Osteoblast (primary cell): ENCODE data around the gene DCDC1. TPM values are rescaled to one million over a fixed set of nuclear protein-coding genes. Genes with fewer than 3 reads are reported as not detected.

Experiments
- DNase-seq: peaks from one replicate; pipeline ENCODE4 v3.0.0; 2011; ENCODE audit warnings: low spot score, mixed read lengths; ENCODE audit not compliant: insufficient read length; ENCODE audit errors: missing footprints
- H2AFZ ChIP-seq: 2 replicates; pipeline ENCODE4 v1.6.0; 2011; ENCODE audit warnings: mild to moderate bottlenecking, low read length
- H3K27ac ChIP-seq: 2 replicates; pipeline ENCODE4 v1.5.1; 2011; ENCODE audit warnings: mild to moderate bottlenecking, low read depth, low read length, moderate library complexity
- H3K27me3 ChIP-seq: 2 replicates; pipeline ENCODE4 v1.6.0; 2012; ENCODE audit warnings: mild to moderate bottlenecking, control low read depth, inconsistent platforms, low read length, moderate library complexity; ENCODE audit not compliant: insufficient read depth
- H3K36me3 ChIP-seq: 2 replicates; pipeline ENCODE4 v1.5.1; 2011; ENCODE audit warnings: mild to moderate bottlenecking, low read length, control low read depth, moderate library complexity; ENCODE audit not compliant: insufficient read depth
- H3K4me1 ChIP-seq: 2 replicates; pipeline ENCODE4 v1.5.1; 2011; ENCODE audit warnings: mild to moderate bottlenecking, low read length, control low read depth, moderate library complexity; ENCODE audit not compliant: insufficient read depth
- H3K4me2 ChIP-seq: 2 replicates; pipeline ENCODE4 v1.6.0; 2011; ENCODE audit warnings: mild to moderate bottlenecking, low read length; ENCODE audit not compliant: insufficient read depth
- H3K4me3 ChIP-seq: fragments of 200-600 bp; sonication (generic); 3 replicates; pipeline ENCODE4 v1.5.1; 2012; ENCODE audit warnings: mild to moderate bottlenecking, low read length, inconsistent platforms; ENCODE audit not compliant: insufficient read depth
- H3K79me2 ChIP-seq: 2 replicates; pipeline ENCODE4 v1.6.0; 2012; ENCODE audit warnings: mild to moderate bottlenecking, low read length, control low read depth, inconsistent platforms; ENCODE audit not compliant: insufficient read depth
- H3K9me3 ChIP-seq: 2 replicates; pipeline ENCODE4 v1.5.1; 2011; ENCODE audit warnings: low read depth, low read length, control low read depth
- H4K20me1 ChIP-seq: 2 replicates; pipeline ENCODE4 v1.6.0; 2012; ENCODE audit warnings: mild to moderate bottlenecking, low read length, control low read depth; ENCODE audit not compliant: insufficient read depth
- total RNA-seq: library from RNA; depleted of rRNA; stranded (reverse); fragments of >200 nt; gene quantifications from 2 replicates; pipeline ENCODE4 v1.2.3, GENCODE V29; 2012
- TF ChIP-seq, protein P1 (sequence below): IDR thresholded peaks from 2 replicates; pipeline ENCODE4 v1.5.1; 2011; ENCODE audit warnings: mild to moderate bottlenecking, low read depth, low read length, moderate library complexity; ENCODE audit errors: extremely low read depth

Gene DCDC1
- total RNA-seq, 1 donor, result 1.1 TPM

DNA sequence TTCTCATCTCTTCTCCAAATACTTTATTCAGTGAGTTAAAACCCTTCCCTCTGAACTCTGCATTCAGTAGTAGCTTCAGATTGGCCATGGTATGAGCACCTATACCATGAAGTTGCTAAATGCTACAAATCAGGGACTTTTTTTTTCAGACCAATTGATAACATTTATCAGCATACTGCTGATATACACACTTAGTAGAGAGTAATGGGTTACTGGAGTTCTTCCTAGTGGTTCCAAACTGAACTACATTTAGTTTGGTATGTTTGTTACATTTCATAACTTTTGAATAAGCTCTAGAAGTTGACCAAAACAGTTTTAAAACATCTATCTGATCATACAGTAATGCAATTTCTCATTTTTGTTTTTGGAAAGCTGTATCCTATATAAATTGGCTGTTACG lies 104.7 kb downstream of the DCDC1 start:
- H3K27ac ChIP-seq, result no peak overlapping the region
- no peak overlapping the region for H2AFZ ChIP-seq
- H3K9me3 ChIP-seq, result no peaks in the 10 kb centered on the region
- no peaks in the 10 kb centered on the region for H3K79me2 ChIP-seq
- no peak for DNase-seq
- H3K4me1 ChIP-seq, result no peaks in the 10 kb centered on the region
- no peak overlapping the region for H3K4me2 ChIP-seq
- H3K36me3 ChIP-seq, result no peaks in the 10 kb centered on the region
- H3K4me3 ChIP-seq, result no peak overlapping the region
- H3K27me3 ChIP-seq, result no peaks in the 10 kb centered on the region
- no peaks in the 10 kb centered on the region for H4K20me1 ChIP-seq
- TF ChIP-seq, protein P1, sequence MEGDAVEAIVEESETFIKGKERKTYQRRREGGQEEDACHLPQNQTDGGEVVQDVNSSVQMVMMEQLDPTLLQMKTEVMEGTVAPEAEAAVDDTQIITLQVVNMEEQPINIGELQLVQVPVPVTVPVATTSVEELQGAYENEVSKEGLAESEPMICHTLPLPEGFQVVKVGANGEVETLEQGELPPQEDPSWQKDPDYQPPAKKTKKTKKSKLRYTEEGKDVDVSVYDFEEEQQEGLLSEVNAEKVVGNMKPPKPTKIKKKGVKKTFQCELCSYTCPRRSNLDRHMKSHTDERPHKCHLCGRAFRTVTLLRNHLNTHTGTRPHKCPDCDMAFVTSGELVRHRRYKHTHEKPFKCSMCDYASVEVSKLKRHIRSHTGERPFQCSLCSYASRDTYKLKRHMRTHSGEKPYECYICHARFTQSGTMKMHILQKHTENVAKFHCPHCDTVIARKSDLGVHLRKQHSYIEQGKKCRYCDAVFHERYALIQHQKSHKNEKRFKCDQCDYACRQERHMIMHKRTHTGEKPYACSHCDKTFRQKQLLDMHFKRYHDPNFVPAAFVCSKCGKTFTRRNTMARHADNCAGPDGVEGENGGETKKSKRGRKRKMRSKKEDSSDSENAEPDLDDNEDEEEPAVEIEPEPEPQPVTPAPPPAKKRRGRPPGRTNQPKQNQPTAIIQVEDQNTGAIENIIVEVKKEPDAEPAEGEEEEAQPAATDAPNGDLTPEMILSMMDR, result no peak

DNA sequence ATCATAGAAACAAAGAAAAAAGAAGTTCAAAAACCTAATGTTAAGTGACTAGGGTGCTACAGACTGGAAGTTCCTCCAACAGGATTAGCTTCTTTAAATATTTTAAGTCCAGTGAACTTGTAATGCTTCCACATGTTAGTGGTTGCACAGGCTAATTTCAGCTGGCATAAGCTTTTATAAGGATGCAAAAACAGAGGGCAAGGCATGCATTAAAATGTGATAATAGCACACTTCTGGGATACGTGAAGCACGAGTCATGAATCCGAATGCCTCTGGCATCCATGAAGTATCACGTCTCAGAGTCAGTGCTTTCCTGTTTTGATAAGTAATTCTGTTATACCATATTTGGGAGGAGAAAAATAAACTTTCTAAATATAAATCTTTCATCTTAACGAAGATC lies 106.8 kb downstream of the DCDC1 start:
- Histone ChIP-seq H3K27me3 (no peaks in the 10 kb centered on the region), H3K9me3 (no peaks in the 10 kb centered on the region), H3K4me3 (no peak overlapping the region), H3K4me2 (no peak overlapping the region), H3K27ac (no peak overlapping the region), H3K36me3 (no peaks in the 10 kb centered on the region), H4K20me1 (no peaks in the 10 kb centered on the region), H2AFZ (no peak overlapping the region), H3K4me1 (no peaks in the 10 kb centered on the region), H3K79me2 (no peaks in the 10 kb centered on the region)
- TF ChIP-seq, protein P1, result no peak
- DNase-seq, result no peak

DNA sequence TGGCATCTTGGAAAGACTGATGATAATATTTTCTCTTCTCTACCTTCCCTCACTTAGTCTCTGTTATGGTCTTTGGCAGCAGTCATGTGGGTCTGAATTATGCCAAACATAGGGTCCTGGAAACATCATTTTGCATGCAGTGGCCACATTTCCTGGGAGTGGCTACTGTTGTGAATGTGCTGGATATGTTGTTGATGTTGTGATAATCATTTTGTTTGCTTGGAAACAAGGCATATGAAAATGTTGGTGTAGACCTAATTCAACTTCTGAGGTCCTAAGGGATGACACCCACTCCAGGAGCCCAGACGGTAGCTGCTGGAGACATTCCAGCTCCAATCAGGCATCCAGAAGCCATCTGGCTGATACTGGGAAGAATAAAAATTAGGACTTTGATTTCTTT lies 109.7 kb downstream of the DCDC1 start:
- no peaks in the 10 kb centered on the region for H3K9me3 ChIP-seq
- H2AFZ ChIP-seq, result no peak overlapping the region
- no peak overlapping the region for H3K4me2 ChIP-seq
- no peaks in the 10 kb centered on the region for H3K4me1 ChIP-seq
- no peak overlapping the region for H3K27ac ChIP-seq
- no peak for DNase-seq
- H3K79me2 ChIP-seq, result no peaks in the 10 kb centered on the region
- TF ChIP-seq, protein P1, result no peak
- no peaks in the 10 kb centered on the region for H3K27me3 ChIP-seq
- H3K36me3 ChIP-seq, result no peaks in the 10 kb centered on the region
- no peaks in the 10 kb centered on the region for H4K20me1 ChIP-seq
- no peak overlapping the region for H3K4me3 ChIP-seq

DNA sequence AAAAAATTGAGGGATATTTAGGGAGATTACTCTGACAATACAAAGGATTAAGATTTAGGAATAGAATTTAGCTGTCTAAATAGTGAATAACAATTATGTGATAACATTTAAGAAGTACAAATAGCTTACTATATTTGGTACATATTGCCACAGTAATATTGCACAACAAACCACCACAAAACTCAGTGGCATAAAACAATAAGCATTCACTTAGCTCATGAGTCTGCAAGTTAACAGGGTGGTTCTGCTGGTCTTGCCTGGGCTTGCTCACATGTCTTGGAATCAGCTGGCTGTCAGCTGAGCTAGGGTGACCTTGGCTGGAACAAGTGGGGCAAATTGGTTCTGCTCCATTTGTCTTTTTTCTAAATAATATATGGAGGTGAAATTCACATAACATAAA lies 115.1 kb downstream of the DCDC1 start:
- no peaks in the 10 kb centered on the region for H3K4me1 ChIP-seq
- H3K36me3 ChIP-seq, result no peaks in the 10 kb centered on the region
- no peaks in the 10 kb centered on the region for H3K9me3 ChIP-seq
- H3K79me2 ChIP-seq, result no peaks in the 10 kb centered on the region
- H3K4me2 ChIP-seq, result no peak overlapping the region
- H3K27ac ChIP-seq, result no peak overlapping the region
- no peaks in the 10 kb centered on the region for H3K27me3 ChIP-seq
- H4K20me1 ChIP-seq, result no peaks in the 10 kb centered on the region
- no peak overlapping the region for H3K4me3 ChIP-seq
- H2AFZ ChIP-seq, result no peak overlapping the region
- DNase-seq, result no peak
- TF ChIP-seq, protein P1, result no peak
